GM13976 (cell line): ENCODE measurements around the gene TMTC4.

ENCODE experiments used
- DNase-seq: peaks from one replicate; pipeline ENCODE4 v3.0.0; 2012; ENCODE audit warnings: low spot score
- in situ Hi-C: fragments of 300-500 bp; cut with MboI; formaldehyde crosslinking; loops from one replicate; pipeline ENCODE4 v1.12.0; 2022; ENCODE audit warnings: low sequenced_read_pairs, mixed read lengths, inconsistent platforms; ENCODE audit not compliant: unreplicated experiment
- TF ChIP-seq, protein P1 (sequence below): IDR thresholded peaks from 2 replicates; pipeline ENCODE4 v1.5.1; 2012; ENCODE audit warnings: borderline replicate concordance, mild to moderate bottlenecking; ENCODE audit not compliant: insufficient read depth; ENCODE audit errors: extremely low read depth, missing control alignments, control extremely low read depth

The TMTC4 gene, protein sequence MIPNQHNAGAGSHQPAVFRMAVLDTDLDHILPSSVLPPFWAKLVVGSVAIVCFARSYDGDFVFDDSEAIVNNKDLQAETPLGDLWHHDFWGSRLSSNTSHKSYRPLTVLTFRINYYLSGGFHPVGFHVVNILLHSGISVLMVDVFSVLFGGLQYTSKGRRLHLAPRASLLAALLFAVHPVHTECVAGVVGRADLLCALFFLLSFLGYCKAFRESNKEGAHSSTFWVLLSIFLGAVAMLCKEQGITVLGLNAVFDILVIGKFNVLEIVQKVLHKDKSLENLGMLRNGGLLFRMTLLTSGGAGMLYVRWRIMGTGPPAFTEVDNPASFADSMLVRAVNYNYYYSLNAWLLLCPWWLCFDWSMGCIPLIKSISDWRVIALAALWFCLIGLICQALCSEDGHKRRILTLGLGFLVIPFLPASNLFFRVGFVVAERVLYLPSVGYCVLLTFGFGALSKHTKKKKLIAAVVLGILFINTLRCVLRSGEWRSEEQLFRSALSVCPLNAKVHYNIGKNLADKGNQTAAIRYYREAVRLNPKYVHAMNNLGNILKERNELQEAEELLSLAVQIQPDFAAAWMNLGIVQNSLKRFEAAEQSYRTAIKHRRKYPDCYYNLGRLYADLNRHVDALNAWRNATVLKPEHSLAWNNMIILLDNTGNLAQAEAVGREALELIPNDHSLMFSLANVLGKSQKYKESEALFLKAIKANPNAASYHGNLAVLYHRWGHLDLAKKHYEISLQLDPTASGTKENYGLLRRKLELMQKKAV

DNA sequence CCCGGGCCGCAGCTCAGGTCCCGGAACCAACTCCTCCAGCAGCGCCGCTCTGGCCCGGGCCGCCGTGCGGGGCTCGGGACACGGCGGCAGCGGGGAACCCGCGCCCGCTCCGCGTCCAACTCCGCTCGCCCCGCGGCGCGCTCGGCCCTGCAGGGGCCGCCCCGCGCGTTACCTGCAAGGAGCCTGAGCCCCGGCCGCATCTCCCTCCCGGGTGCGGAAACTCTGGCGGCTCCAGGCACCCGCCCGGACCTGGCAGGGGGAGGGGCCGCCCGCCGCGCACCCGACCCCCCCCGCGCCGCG, at the start of gene TMTC4:
TMTC4 (minus strand) TSS at position 224 of the 300 bp plus-strand sequence. CDS start 4,433 bp downstream, outside the sequence.
- no peak for DNase-seq
- TF ChIP-seq, protein P1, sequence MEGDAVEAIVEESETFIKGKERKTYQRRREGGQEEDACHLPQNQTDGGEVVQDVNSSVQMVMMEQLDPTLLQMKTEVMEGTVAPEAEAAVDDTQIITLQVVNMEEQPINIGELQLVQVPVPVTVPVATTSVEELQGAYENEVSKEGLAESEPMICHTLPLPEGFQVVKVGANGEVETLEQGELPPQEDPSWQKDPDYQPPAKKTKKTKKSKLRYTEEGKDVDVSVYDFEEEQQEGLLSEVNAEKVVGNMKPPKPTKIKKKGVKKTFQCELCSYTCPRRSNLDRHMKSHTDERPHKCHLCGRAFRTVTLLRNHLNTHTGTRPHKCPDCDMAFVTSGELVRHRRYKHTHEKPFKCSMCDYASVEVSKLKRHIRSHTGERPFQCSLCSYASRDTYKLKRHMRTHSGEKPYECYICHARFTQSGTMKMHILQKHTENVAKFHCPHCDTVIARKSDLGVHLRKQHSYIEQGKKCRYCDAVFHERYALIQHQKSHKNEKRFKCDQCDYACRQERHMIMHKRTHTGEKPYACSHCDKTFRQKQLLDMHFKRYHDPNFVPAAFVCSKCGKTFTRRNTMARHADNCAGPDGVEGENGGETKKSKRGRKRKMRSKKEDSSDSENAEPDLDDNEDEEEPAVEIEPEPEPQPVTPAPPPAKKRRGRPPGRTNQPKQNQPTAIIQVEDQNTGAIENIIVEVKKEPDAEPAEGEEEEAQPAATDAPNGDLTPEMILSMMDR: no peak
- in situ Hi-C loops: no loop called here

DNA sequence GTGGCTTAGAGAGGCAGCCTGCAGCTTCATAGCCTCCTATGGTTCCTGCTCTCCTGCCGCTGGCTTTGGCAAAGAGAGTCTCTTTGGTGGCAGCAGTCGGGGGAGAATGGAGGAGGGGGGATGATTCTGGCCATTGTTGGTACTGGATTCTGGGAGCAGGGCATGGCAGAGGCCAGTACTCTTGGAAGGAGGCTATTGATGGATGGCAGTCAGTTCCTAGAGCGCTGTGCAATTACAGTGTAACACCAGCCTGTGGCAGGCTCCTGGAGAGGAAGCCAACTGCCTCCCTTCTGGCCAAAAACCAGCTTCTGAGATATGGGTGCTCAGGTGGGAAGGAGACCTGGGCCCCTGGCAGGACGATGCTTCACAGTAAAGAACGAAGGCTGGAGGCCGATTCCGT, 47.9 kb upstream of the TMTC4 start:
- TF ChIP-seq, protein P1: no peak
- in situ Hi-C loops: loop anchor here (25.0 kb wide), 1 partner anchor 365 kb away; no protein-coding TSS in a partner anchor
- no peak for DNase-seq

DNA sequence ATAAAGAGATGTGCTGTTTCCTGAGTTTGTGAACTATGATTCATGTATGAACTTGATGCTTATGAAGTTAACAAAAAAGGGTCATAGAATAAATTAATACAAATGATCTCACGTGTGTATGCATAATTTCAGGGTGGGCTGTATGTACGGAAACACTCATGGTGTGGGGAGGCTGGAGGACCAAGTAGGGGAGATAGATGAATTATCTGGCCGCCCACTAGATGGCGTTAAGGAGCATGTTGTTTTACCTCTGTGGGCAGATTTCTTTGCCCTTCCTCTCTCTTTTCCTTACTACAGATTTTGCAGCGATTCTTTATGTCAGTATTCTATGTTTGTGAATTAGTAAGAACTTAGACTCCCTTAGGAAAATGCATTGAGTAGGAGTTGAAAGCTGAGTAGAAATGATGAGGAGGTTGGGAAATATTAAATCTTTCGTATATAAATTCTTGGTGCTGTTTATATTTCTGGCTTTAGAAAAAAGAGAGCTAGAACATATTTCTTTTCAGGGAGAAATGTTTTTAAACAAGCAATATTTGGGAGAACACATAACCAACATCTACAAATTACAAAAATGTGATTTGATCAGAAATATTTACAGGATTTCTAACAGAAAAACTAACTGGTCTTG, 47.4 kb upstream of the TMTC4 start:
- TF ChIP-seq, protein P1: peak; percentile 66
- in situ Hi-C loops: loop anchor here (25.0 kb wide), 1 partner anchor 365 kb away; no protein-coding TSS in a partner anchor

DNA sequence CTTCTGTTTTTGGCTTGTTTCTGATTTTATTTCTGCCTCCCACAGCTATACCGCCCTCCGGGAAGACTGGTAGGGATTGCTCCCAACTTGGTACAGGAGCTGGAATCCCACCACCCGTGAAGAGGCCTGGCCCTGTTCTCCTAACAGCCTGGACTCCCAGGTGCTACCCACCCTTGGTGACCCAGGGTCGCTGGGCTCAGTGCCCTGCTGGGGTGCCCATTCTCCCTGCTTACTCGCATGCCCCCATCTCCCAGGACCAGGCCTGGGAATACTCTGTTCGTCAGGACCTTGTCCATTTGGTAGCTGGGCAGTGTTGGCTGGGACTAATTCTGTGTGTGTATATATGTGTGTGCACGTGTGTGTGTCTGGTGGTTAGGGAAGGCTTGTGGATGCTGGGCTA, 41.0 kb upstream of the TMTC4 start:
- TF ChIP-seq, protein P1: no peak
- in situ Hi-C loops: loop anchor here (25.0 kb wide), 1 partner anchor 372 kb away; no protein-coding TSS in a partner anchor
- no peak for DNase-seq

More for the DNA sequence above, 47.4 kb upstream of the TMTC4 start:
- peak; percentile 61 for DNase-seq

DNA sequence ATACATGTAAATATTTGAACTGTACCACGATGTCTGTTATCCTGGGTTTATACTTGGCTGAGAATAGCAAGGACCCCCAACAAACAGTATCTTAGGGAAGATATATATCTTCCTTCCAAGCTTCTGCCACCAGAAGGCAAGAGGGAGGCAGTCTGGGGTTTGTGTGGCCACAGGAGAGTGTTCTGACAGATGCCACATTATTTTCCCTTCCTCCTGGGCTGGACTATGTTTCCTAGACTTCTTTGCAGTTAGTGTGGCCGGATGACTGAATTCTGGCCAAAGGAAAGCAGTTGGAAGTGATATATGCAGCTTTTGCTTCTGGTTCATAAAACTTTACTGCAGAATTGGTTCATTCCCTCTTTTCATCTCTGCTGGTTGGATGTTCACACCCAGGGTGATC, 39.9 kb upstream of the TMTC4 start:
- in situ Hi-C loops: loop anchor here (25.0 kb wide), 1 partner anchor 373 kb away; no protein-coding TSS in a partner anchor
- TF ChIP-seq, protein P1: no peak
- DNase-seq: no peak

DNA sequence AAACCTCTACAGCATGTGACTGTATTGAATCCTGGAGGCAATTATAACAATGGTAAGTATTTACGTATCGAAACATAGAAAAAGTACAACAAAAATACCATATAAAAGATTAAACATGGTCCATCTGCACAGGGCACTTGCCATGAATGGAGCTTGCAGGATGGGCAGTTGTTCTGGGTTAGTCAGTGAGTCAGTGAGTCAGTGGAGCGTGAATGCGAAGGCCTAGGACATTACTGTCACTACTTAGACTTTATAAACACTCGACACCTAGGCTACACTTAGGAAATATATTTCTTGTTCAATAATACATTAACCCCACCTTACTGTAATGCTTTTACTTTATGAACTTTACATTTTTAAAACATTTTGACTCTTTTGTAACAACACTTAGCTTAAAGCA, 35.6 kb upstream of the TMTC4 start:
- TF ChIP-seq, protein P1: no peak
- in situ Hi-C loops: loop anchor here (25.0 kb wide), 1 partner anchor 377 kb away; no protein-coding TSS in a partner anchor
- DNase-seq: no peak
